ENCODE measurements around the gene TRIM34.

DNA sequence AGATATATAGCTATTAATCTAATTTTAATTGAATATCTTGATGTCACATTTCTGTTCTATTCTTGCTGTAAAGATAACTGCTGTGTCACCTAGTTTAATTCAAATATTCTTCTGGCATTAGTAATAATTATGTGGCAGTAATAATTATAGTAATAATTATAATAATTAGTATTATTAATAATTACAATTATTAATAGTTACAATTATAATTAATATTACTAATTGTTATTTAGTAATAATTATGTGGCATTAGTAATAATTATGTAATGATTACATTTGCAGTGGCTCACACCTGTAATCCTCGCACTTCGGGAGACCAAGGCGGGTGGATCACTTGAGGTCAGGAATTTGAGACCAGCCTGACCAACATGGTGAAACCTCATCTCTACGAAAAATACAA is 61.6 kb downstream of the TRIM34 start:
- TF ChIP-seq, protein P1, sequence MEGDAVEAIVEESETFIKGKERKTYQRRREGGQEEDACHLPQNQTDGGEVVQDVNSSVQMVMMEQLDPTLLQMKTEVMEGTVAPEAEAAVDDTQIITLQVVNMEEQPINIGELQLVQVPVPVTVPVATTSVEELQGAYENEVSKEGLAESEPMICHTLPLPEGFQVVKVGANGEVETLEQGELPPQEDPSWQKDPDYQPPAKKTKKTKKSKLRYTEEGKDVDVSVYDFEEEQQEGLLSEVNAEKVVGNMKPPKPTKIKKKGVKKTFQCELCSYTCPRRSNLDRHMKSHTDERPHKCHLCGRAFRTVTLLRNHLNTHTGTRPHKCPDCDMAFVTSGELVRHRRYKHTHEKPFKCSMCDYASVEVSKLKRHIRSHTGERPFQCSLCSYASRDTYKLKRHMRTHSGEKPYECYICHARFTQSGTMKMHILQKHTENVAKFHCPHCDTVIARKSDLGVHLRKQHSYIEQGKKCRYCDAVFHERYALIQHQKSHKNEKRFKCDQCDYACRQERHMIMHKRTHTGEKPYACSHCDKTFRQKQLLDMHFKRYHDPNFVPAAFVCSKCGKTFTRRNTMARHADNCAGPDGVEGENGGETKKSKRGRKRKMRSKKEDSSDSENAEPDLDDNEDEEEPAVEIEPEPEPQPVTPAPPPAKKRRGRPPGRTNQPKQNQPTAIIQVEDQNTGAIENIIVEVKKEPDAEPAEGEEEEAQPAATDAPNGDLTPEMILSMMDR (IDR thresholded peaks at IDR 0.05), result no peak
- no peak for TF ChIP-seq POLR2A (IDR thresholded peaks at IDR 0.05)

All from thyroid gland (tissue), 4 donors.